Measurements from ENCODE around the gene GATA5. TPM values are rescaled to one million over a fixed set of nuclear protein-coding genes. Genes with fewer than 3 reads are reported as not detected.
A peak's percentile ranks its signal among the peaks of the same experiment; 100 is the strongest.
"Not testable (repeated sequence)": the region's sequence is repeated elsewhere in the genome, so short reads cannot be mapped to it uniquely, and the experiment has no call there.

The GATA5 gene
- total RNA-seq, 1 experiment from 2014 or later, result not detected

GRCh38 chr20:62500237-62500864 is 24.6 kb upstream of the GATA5 start:
- DNase-seq (ENCODE audit: low read depth in 1 of 2, low spot score in 2 of 2), result peak; percentile 58 to 78
- Histone ChIP-seq H3K27me3 (replicated peaks) (no peaks in the 10 kb centered on the region), H3K9me3 (replicated peaks) (no peaks in the 10 kb centered on the region), H3K4me3 (no peak overlapping the region), H3K27ac (no peak overlapping the region), H3K36me3 (no peaks in the 10 kb centered on the region), H3K4me1 (replicated peaks) (peaks cover 14% of the 10 kb centered on the region)

DNA sequence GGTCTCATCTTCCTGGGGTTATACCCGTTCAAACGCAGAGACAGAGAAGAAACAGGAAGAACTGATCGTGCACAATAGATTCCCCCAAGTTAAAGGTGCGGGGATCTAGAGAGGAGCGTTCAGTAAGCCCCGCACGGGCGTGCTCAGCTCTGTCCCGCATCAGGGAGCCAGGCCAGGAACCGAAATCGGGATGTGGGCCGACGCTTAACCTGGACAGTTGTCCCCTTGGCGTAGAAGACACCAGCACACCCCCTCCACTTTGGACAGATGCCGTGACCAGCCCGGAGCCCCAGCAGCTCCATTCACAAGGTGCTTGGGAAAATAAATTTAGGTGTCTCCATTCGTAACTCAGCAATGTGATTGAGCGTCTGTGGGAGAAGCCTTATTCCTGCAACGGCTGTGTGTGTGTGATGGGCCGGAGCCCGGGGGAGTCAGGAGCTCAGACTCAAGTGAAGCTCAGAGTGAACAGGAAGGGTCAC is 24.0 kb upstream of the GATA5 start:
- H3K4me1 ChIP-seq (replicated peaks), result peaks cover 14% of the 10 kb centered on the region
- no peak overlapping the region for H3K27ac ChIP-seq
- DNase-seq (ENCODE audit: low read depth in 1 of 2, low spot score in 2 of 2), result no peak

DNA sequence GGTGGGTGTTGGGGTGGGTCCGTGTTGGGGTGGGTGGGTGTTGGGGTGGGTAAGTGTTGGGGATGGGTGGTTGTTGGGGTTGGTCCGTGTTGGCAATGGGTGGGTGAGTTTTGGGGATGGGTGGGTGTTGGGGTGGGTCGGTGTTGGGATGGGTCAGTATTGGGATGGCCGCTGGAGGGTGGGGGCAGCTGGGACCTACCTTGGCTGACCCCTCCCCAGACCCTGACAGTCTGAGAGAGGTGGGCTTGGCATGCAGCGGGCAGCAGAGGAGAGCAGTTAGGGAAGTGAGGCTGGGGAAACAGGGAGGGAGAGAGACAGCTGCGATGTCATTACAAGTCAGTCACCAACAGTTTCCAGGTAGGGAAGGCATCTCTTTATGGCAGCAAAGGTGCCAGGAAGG is 23.1 kb upstream of the GATA5 start:
- no peak for DNase-seq (ENCODE audit: low read depth in 1 of 2, low spot score in 2 of 2)
- no peaks in the 10 kb centered on the region for H3K9me3 ChIP-seq (replicated peaks)

More for the DNA sequence above, 24.0 kb upstream of the GATA5 start:
- Histone ChIP-seq H3K4me3 (no peak overlapping the region), H3K27me3 (replicated peaks) (no peaks in the 10 kb centered on the region), H3K9me3 (replicated peaks) (no peaks in the 10 kb centered on the region), H3K36me3 (no peaks in the 10 kb centered on the region)

DNA sequence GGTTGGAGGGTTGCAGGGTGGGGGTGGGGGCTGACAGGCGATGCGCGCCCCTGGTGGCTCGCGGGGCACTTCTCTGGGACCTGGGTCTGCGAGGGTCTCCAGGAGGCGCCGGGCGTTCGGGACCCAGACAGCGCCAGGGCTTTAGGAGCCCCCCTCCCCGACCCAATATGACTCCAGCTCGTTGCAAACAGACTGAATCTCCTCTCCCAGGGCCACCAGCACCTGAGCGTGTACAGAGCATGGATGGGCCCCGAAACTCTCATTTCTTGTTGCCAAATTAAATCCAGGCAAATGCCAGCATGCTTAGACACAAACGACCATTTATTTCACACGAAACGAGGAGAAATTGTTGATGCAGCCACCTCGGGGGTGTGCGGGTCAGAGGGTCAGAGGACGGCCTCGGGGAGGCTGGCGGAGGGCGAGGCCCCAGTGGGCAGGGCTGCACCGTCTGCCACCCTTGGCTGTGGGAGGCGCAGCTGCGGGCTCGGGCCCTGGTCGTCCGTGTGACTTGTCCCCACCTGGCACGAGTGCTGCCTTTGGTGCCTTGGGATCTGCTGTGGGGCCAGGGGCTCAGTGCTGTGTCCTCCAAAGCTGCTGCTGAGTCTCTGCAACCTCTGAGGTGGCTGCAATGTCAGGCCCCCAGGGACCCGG is 20.9 kb upstream of the GATA5 start:
- Histone ChIP-seq H3K4me3 (no peak overlapping the region), H3K4me1 (replicated peaks) (peaks cover 4% of the 10 kb centered on the region), H3K36me3 (no peaks in the 10 kb centered on the region), H3K27me3 (replicated peaks) (no peaks in the 10 kb centered on the region; the same call in 1 of the 2 replicates), H3K27ac (no peak overlapping the region), H3K9me3 (replicated peaks) (no peaks in the 10 kb centered on the region)
- no peak for DNase-seq (ENCODE audit: low read depth in 1 of 2, low spot score in 2 of 2)

More for the DNA sequence above, 23.1 kb upstream of the GATA5 start:
- Histone ChIP-seq H3K36me3 (no peaks in the 10 kb centered on the region), H3K4me1 (replicated peaks) (peaks cover 14% of the 10 kb centered on the region), H3K4me3 (no peak overlapping the region), H3K27ac (no peak overlapping the region), H3K27me3 (replicated peaks) (no peaks in the 10 kb centered on the region)

- Histone ChIP-seq H3K9me3 (replicated peaks) (no peaks in the 10 kb centered on the region), H3K27ac (no peak overlapping the region), H3K27me3 (replicated peaks) (no peaks in the 10 kb centered on the region; the same call in 1 of the 2 replicates), H3K4me3 (no peak overlapping the region), H3K4me1 (replicated peaks) (no peaks in the 10 kb centered on the region), H3K36me3 (no peaks in the 10 kb centered on the region)
- no peak for DNase-seq (ENCODE audit: low read depth in 1 of 2, low spot score in 2 of 2)
Observed at GRCh38 chr20:62495749-62496567, 20.2 kb upstream of the GATA5 start.

GRCh38 chr20:62494980-62495748 is 19.4 kb upstream of the GATA5 start:
- no peak overlapping the region for H3K4me3 ChIP-seq
- no peaks in the 10 kb centered on the region for H3K36me3 ChIP-seq
- no peak for DNase-seq (ENCODE audit: low read depth in 1 of 2, low spot score in 2 of 2)
- H3K27me3 ChIP-seq (replicated peaks), result no peaks in the 10 kb centered on the region; the same call in 1 of the 2 replicates
- H3K9me3 ChIP-seq (replicated peaks), result no peaks in the 10 kb centered on the region
- H3K4me1 ChIP-seq (replicated peaks), result no peaks in the 10 kb centered on the region
- H3K27ac ChIP-seq, result no peak overlapping the region

- no peaks in the 10 kb centered on the region for H3K9me3 ChIP-seq (replicated peaks)
- no peak overlapping the region for H3K4me3 ChIP-seq
- no peaks in the 10 kb centered on the region for H3K36me3 ChIP-seq
- DNase-seq (ENCODE audit: low read depth in 1 of 2, low spot score in 2 of 2), result no peak
- H3K4me1 ChIP-seq (replicated peaks), result no peaks in the 10 kb centered on the region
- H3K27ac ChIP-seq, result no peak overlapping the region
- H3K27me3 ChIP-seq (replicated peaks), result no peaks in the 10 kb centered on the region; the same call in 1 of the 2 replicates
Observed at GRCh38 chr20:62494537-62494936, 18.7 kb upstream of the GATA5 start.

GRCh38 chr20:62493886-62494285 is 18.1 kb upstream of the GATA5 start:
- Histone ChIP-seq H3K9me3 (replicated peaks) (no peaks in the 10 kb centered on the region), H3K27me3 (replicated peaks) (peaks cover 5% of the 10 kb centered on the region), H3K36me3 (no peaks in the 10 kb centered on the region), H3K27ac (no peak overlapping the region), H3K4me3 (no peak overlapping the region), H3K4me1 (replicated peaks) (no peaks in the 10 kb centered on the region)
- no peak for DNase-seq (ENCODE audit: low read depth in 1 of 2, low spot score in 2 of 2)

DNA sequence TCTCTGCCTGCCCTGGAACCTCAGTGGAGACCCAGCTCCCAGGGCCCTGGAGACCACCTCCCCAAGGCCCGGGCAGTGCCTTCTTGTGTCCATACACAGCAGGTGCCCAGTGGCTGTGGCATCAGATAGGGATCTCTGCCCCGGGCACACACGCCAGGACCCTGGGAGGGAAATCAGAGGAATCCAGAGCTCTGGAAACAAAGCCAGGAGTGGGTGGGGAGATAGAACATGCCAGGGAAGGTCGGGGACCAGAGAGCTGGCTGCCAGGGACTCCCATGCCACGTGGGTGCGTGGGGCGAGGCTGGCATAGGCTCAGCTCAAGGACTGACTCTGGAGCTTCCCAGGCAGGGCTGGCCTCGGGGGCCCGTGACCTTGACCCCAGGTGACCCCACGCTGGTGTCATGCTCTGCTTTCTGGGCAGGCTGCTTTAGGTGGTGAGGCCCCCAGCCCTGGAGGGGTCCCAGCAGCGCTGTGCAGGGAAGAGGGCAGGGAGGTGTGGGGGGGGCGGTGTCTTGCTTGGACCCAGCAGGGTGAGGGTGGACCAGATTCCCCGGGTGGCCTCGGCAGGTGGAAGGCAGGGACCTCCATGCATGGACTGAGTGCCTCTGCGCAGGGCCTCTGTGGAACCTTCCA is 17.6 kb upstream of the GATA5 start:
- DNase-seq (ENCODE audit: low read depth in 1 of 2, low spot score in 2 of 2), result no peak
- no peaks in the 10 kb centered on the region for H3K36me3 ChIP-seq

GRCh38 chr20:62492711-62493110 is 16.9 kb upstream of the GATA5 start:
- H3K27ac ChIP-seq, result no peak overlapping the region
- H3K4me3 ChIP-seq, result no peak overlapping the region
- H3K4me1 ChIP-seq (replicated peaks), result no peaks in the 10 kb centered on the region
- no peaks in the 10 kb centered on the region for H3K36me3 ChIP-seq
- H3K27me3 ChIP-seq (replicated peaks), result peaks cover 15% of the 10 kb centered on the region
- H3K9me3 ChIP-seq (replicated peaks), result no peaks in the 10 kb centered on the region
- DNase-seq (ENCODE audit: low read depth in 1 of 2, low spot score in 2 of 2), result no peak

More for the DNA sequence above, 17.6 kb upstream of the GATA5 start:
- Histone ChIP-seq H3K9me3 (replicated peaks) (no peaks in the 10 kb centered on the region), H3K4me1 (replicated peaks) (no peaks in the 10 kb centered on the region), H3K27ac (no peak overlapping the region), H3K27me3 (replicated peaks) (peaks cover 10% of the 10 kb centered on the region), H3K4me3 (no peak overlapping the region)

- not testable (repeated sequence) for H3K4me1 ChIP-seq (replicated peaks); H3K4me3 ChIP-seq; H3K27ac ChIP-seq; H3K36me3 ChIP-seq; DNase-seq (ENCODE audit: low read depth in 1 of 2, low spot score in 2 of 2); H3K9me3 ChIP-seq (replicated peaks)
- H3K27me3 ChIP-seq (replicated peaks), result peaks cover 35% of the 10 kb centered on the region
Observed at GRCh38 chr20:62490783-62491182, 15.0 kb upstream of the GATA5 start.

- H3K27me3 ChIP-seq (replicated peaks), result peaks cover 43% of the 10 kb centered on the region
Observed at GRCh38 chr20:62489932-62490263, 14.1 kb upstream of the GATA5 start.

More at GRCh38 chr20:62489932-62490263, 14.1 kb upstream of the GATA5 start:
- H3K4me1 ChIP-seq (replicated peaks), result no peaks in the 10 kb centered on the region
- H3K36me3 ChIP-seq, result no peaks in the 10 kb centered on the region
- no peak for DNase-seq (ENCODE audit: low read depth in 1 of 2, low spot score in 2 of 2)
- no peaks in the 10 kb centered on the region for H3K9me3 ChIP-seq (replicated peaks)
- H3K4me3 ChIP-seq, result no peak overlapping the region
- H3K27ac ChIP-seq, result no peak overlapping the region

Measured in SJSA1 (cell line).